GM12878 (cell line): Measurements from ENCODE around the gene SGK2. TPM values are rescaled to one million over a fixed set of nuclear protein-coding genes. Genes with fewer than 3 reads are reported as not detected.

Source experiments
- CUX1 ChIP-seq: IDR thresholded peaks from 2 replicates; pipeline ENCODE4 v1.6.1; 2012; ENCODE audit warnings: improper control_type of control experiment, low read depth, low read length; ENCODE audit not compliant: insufficient replicate concordance
- KDM1A ChIP-seq: fragments of 200-600 bp; sonication (generic); IDR thresholded peaks from 2 replicates; pipeline ENCODE4 v1.6.1; 2016; ENCODE audit warnings: borderline replicate concordance
- POLR2A ChIP-seq: IDR thresholded peaks from 2 replicates; pipeline ENCODE4 v1.6.1; 2011; ENCODE audit warnings: low read depth, mild to moderate bottlenecking, low read length
- SP1 ChIP-seq: IDR thresholded peaks from one replicate; pipeline ENCODE4 v1.6.1; 2011; ENCODE audit warnings: low read depth, low read length
- ZBTB11 ChIP-seq: fragments of 450-650 bp; formaldehyde crosslinking; IDR thresholded peaks from 2 replicates; pipeline ENCODE4 v1.5.0; 2022; ENCODE audit warnings: mild to moderate bottlenecking, missing genetic modification characterization
- polyA plus RNA-seq, 11 experiments: library from polyadenylated mRNA; depleted of rRNA in 4 of 11; unstranded in 6 of 11; stranded (reverse) in 5 of 11; fragments of >200 nt; fragmentation: Nextera tagmentation in 4 of 11; fragmentation: Illumina TruSeq in 1 of 11; extraction: Ambion mirVana in 4 of 11; extraction: Trizol in 1 of 11; gene quantifications; 1 replicate in 1 of 11; 2 replicates in 10 of 11; pipeline versions ENCODE4 v1.2.1 to v1.2.3, GENCODE V29; 2011 to 2016; ENCODE audit warnings: inconsistent platforms in 2 of 11, missing spikeins in 2 of 11, low read depth in 1 of 11
- total RNA-seq, 4 experiments: library from RNA; depleted of rRNA in 3 of 4; stranded (reverse); fragments of >200 nt in 3 of 4; fragmentation: Illumina TruSeq in 1 of 4; extraction: Trizol in 1 of 4; gene quantifications; 2 replicates each; pipeline versions ENCODE4 v1.2.1 to v1.2.3, GENCODE V29; 2013 to 2021
- TF ChIP-seq, protein P1 (sequence below): IDR thresholded peaks from 2 replicates; pipeline ENCODE4 v1.6.1; 2011; ENCODE audit warnings: borderline replicate concordance, low read depth, mild to moderate bottlenecking, moderate library complexity, mixed read lengths, low read length; ENCODE audit not compliant: insufficient read depth; ENCODE audit errors: extremely low read length

The SGK2 gene
- total and polyA plus RNA-seq, 10 of the 15 experiments (the other 5 are each of a cell fraction or from before 2014, with no cell fraction given): 0.04 to 0.96 (median 0.22) TPM; not detected in 3

GRCh38 chr20:43529457-43530153, 29.2 kb upstream of the SGK2 start (continued):
- TF ChIP-seq CUX1 (no peak), SP1 (no peak), POLR2A (no peak), ZBTB11 (CRISPR knock-in tag) (no peak), KDM1A (no peak)
- TF ChIP-seq, protein P1, sequence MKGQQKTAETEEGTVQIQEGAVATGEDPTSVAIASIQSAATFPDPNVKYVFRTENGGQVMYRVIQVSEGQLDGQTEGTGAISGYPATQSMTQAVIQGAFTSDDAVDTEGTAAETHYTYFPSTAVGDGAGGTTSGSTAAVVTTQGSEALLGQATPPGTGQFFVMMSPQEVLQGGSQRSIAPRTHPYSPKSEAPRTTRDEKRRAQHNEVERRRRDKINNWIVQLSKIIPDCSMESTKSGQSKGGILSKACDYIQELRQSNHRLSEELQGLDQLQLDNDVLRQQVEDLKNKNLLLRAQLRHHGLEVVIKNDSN: no peak
- TF ChIP-seq, all 136 proteins: peak for 0
